Activated CD4-positive, alpha-beta memory T cell treated with anti-CD3 and anti-CD28 coated beads, Interleukin-2, amount 10 ng/mL, durations not matched to agents 7 days and 5 days (primary cell): ENCODE measurements around the gene NHEJ1. TPM values are rescaled to one million over a fixed set of nuclear protein-coding genes. Genes with fewer than 3 reads are reported as not detected.

Experiments
- CTCF ChIA-PET: fragments of 350-600 bp; sonication (Branson Sonifier 250); formaldehyde crosslinking; loops from one replicate; lab custom pipeline; 2021; ENCODE audit warnings: antibody characterized with exemption, inconsistent platforms; lab: Charles Lee
- POLR2A ChIA-PET: fragments of 350-600 bp; sonication (Branson Sonifier 250); formaldehyde crosslinking; loops from one replicate; lab custom pipeline; 2021; ENCODE audit warnings: antibody characterized with exemption; lab: Charles Lee
- DNase-seq: peaks from one replicate; pipeline ENCODE4 v3.0.0-alpha.2; 2020
- H3K27ac Mint-ChIP-seq: one replicate; pipeline ENCODE4 v1.8.0; 2021; ENCODE audit warnings: mild to moderate bottlenecking, mixed read lengths
- H3K27me3 Mint-ChIP-seq: one replicate; pipeline ENCODE4 v1.8.0; 2021; ENCODE audit warnings: mixed read lengths
- H3K36me3 Mint-ChIP-seq: one replicate; pipeline ENCODE4 v1.8.0; 2021; ENCODE audit warnings: low read depth, mixed read lengths
- H3K4me1 Mint-ChIP-seq: one replicate; pipeline ENCODE4 v1.8.0; 2021; ENCODE audit warnings: mixed read lengths
- H3K4me3 Mint-ChIP-seq: one replicate; pipeline ENCODE4 v1.8.0; 2021; ENCODE audit warnings: mild to moderate bottlenecking, mixed read lengths
- H3K9me3 Mint-ChIP-seq: one replicate; pipeline ENCODE4 v1.8.0; 2021; ENCODE audit warnings: mixed read lengths
- total RNA-seq, 2 experiments: library from RNA; stranded (reverse); gene quantifications; one replicate each; pipeline ENCODE4 v1.2.3, GENCODE V29; 2021

NHEJ1 gene
- total RNA-seq, 2 experiments from 2014 or later, result 12.0 to 12.2 TPM

DNA sequence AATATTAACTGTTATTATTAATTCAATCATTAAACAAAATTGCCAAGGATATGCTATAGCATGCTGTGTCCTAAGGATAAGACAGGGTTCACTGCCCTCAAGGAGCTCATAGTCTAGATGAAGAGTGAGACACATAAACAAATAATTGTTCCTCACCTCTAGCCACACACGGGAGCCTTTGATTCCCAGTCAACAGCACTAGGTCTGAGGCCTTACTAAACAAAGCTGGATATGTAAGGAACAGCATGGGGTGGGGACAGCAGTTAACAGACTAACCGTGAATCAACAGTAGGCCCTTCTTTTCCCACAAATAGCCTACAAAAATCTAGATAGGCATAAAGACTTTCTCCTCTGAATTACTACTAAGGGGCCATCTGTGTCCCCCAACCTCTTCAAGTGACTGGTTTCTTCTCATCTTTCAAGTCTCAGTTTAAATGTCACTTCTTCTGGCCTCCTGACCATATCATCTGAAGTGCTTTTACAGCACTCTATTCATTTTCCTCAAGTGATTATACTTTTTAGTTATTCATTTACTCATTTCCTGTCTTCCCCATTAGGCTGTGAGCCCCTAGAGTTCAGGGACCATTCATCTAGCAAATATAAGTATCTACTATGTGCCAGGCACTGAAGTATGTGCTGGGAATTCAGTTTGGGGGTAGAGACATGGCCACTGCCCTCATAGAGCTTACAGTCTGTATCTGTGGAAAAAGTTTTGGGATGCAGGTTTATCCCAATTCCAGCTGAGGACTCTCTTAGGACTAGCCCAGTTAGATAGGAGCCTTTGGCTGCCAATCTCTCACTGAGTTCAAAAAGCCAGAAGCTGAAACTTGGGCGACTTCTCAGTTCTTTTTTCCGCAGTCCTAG lies 69.9 kb downstream of the NHEJ1 start:
- Mint-ChIP-seq H3K36me3 (peaks cover 3% of the 10 kb centered on the region), H3K27ac (no peak overlapping the region), H3K4me3 (no peak overlapping the region), H3K27me3 (no peaks in the 10 kb centered on the region), H3K4me1 (no peaks in the 10 kb centered on the region), H3K9me3 (no peaks in the 10 kb centered on the region)
- no peak for DNase-seq
- ChIA-PET CTCF (interaction anchor here (0.8 to 4.5 kb wide), 3 partner anchors 13 to 61 kb away, joined by 3 to 21 read pairs (median 4); no protein-coding TSS in a partner anchor), POLR2A (no interaction called here)

DNA sequence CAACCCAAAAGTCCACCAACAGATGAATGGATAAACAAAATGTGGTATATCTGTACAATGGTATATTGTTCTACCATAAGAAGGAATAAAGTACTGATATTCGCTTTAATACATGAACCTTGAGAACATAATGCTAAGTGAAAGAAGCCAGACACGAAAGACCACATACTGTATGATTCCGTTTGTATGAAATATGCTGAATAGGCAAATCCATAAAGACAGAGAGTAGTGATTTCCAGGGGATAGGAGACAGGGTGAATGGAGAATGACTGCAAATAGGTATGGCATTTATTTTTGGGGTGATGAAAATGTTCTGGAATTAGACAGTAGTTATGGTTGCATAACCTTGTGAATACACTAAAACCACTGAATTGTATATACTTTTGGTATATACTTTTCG lies 71.3 kb downstream of the NHEJ1 start:
- ChIA-PET POLR2A (no interaction called here), CTCF (interaction anchor here (1.3 to 4.0 kb wide), 3 partner anchors 14 to 59 kb away, joined by 3 to 14 read pairs (median 7); no protein-coding TSS in a partner anchor)
- Mint-ChIP-seq H3K4me3 (no peak overlapping the region), H3K27ac (no peak overlapping the region), H3K36me3 (peaks cover 3% of the 10 kb centered on the region), H3K27me3 (no peaks in the 10 kb centered on the region), H3K9me3 (no peaks in the 10 kb centered on the region), H3K4me1 (peaks cover 7% of the 10 kb centered on the region)
- DNase-seq, result no peak

DNA sequence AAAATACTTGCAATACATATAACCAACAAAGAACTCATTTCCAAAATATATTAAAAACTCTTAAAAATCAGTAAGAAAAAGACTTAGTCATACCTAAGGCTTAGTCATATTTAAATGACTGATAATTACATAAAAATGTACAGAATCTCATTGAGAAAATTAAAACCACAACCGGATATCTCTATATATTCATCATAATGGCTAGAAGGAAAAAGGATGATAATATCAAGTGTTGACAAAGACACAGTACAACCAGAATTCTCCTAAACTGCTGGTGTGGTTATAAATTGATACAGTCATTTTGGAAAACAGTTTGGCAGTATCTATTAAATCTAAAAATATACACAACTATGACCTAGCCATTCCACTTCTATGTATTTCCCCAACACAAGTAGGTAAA lies 72.8 kb downstream of the NHEJ1 start:
- ChIA-PET CTCF (interaction anchor here (0.8 to 4.0 kb wide), 7 partner anchors 13 to 58 kb away, joined by 3 to 14 read pairs (median 4); no protein-coding TSS in a partner anchor), POLR2A (no interaction called here)
- Mint-ChIP-seq H3K27me3 (no peaks in the 10 kb centered on the region), H3K9me3 (no peaks in the 10 kb centered on the region), H3K4me3 (no peak overlapping the region), H3K4me1 (peaks cover 7% of the 10 kb centered on the region), H3K27ac (no peak overlapping the region), H3K36me3 (peaks cover 3% of the 10 kb centered on the region)
- DNase-seq, result no peak

DNA sequence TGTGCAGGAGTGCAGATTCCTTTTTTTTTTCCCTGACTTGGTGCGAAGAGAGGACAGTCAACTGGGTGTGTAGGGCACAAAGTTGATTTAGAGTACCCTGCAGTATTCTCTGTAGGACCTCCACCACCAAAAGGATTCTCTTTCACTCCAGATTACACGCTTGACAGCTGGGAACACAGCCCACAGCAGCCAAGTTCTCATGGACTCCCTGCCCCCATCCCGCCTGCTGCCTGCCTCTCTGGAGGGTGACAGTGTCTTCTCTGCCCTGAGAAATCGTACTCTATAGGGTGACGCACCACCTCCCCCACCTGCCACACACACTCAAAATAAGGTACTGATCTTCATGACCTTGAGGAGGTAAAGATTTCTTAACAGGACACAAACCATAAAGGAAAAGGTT lies 73.3 kb downstream of the NHEJ1 start:
- no peak overlapping the region for H3K4me3 Mint-ChIP-seq
- no peak for DNase-seq
- peaks cover 7% of the 10 kb centered on the region for H3K4me1 Mint-ChIP-seq
- CTCF ChIA-PET, result interaction anchor here (0.9 to 4.0 kb wide), 6 partner anchors 12 to 32 kb away, joined by 3 to 14 read pairs (median 4); no protein-coding TSS in a partner anchor
- no peaks in the 10 kb centered on the region for H3K27me3 Mint-ChIP-seq
- peaks cover 3% of the 10 kb centered on the region for H3K36me3 Mint-ChIP-seq
- POLR2A ChIA-PET, result no interaction called here
- no peak overlapping the region for H3K27ac Mint-ChIP-seq
- H3K9me3 Mint-ChIP-seq, result no peaks in the 10 kb centered on the region

DNA sequence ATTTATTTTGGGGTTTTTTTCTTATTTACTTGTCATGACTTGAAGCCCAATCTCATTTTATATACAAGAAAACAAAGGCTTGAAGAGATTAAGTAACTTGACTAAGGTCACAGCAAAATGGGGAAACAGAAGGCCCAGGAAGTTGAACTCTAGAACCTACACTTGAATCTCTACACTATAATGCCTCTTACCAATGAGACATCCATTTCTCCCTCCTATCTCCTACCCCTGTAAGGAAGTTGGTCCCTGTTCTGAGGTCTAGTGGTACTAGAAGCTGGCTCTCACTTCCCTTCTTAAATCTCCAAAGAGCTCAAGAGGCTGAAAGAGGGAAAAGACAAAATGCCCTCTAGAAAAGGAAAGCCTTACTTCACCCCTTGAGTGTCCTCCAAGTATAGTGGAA lies 74.4 kb downstream of the NHEJ1 start:
- DNase-seq, result no peak
- H3K27me3 Mint-ChIP-seq, result no peaks in the 10 kb centered on the region
- peaks cover 3% of the 10 kb centered on the region for H3K36me3 Mint-ChIP-seq
- peaks cover 7% of the 10 kb centered on the region for H3K4me1 Mint-ChIP-seq
- POLR2A ChIA-PET, result no interaction called here
- no peak overlapping the region for H3K27ac Mint-ChIP-seq
- H3K4me3 Mint-ChIP-seq, result no peak overlapping the region
- H3K9me3 Mint-ChIP-seq, result no peaks in the 10 kb centered on the region
- CTCF ChIA-PET, result interaction anchor here (0.6 to 4.0 kb wide), 3 partner anchors 14 to 146 kb away, joined by 3 to 14 read pairs (median 3); no protein-coding TSS in a partner anchor

DNA sequence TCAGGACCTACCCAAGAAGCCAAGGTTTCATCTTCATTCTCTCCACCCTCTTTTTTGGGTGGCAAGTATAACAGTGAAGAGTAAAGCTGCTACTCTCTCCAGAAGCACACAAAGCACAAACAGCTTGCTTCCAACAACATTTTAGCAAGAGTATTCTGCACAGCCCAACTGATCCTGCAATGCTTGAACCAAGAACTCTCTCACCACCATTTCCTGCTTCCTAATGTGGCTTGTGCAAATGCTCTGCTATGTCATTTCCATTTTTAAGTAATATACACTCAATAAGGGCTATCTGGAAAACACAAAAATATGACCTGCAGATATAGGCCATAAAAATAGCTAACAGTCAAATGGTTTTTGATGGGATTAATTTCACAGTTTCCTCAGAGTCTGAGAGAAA lies 75.8 kb downstream of the NHEJ1 start:
- H3K9me3 Mint-ChIP-seq, result no peaks in the 10 kb centered on the region
- H3K4me3 Mint-ChIP-seq, result no peak overlapping the region
- H3K36me3 Mint-ChIP-seq, result peaks cover 3% of the 10 kb centered on the region
- ChIA-PET POLR2A (no interaction called here), CTCF (interaction anchor here (0.6 to 1.6 kb wide), 8 partner anchors 10 to 194 kb away, joined by 3 to 7 read pairs (median 4); no protein-coding TSS in a partner anchor)
- no peak for DNase-seq
- H3K27ac Mint-ChIP-seq, result no peak overlapping the region
- H3K4me1 Mint-ChIP-seq, result peaks cover 7% of the 10 kb centered on the region
- H3K27me3 Mint-ChIP-seq, result no peaks in the 10 kb centered on the region

DNA sequence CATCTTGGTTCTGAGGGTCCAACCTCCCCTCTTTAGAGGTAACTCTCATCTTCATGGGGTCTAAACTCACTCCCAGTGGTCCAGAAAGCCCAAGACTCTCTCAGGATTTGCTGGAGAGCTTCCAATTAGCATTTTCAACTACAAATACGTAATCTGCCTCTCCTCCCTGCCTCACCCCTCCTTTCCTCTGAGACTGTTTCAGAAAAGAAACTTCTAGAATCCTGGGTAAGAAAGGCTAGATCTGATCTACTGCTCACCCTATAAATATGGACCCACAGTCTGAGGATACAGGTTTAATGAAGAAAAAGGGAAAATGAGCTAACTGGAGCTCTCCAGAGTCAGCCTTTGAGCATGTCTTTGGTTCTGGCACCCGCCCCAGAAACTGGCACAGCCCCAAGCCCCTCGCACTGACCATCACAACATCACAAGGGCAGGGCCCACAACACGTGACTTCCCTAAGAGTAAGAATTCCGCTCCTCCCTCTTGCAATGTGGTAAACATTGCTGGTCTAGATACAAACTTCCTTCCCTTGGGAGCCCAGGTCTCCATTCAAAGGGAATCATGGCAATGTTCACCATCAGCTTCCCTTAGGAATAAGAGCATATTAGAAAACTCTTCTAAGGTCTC lies 78.2 kb downstream of the NHEJ1 start:
- ChIA-PET CTCF (interaction anchor here (1.0 to 1.3 kb wide), 3 partner anchors 21 to 72 kb away, joined by 3 read pairs; no protein-coding TSS in a partner anchor), POLR2A (no interaction called here)
- Mint-ChIP-seq H3K9me3 (no peaks in the 10 kb centered on the region), H3K27ac (no peak overlapping the region), H3K36me3 (no peaks in the 10 kb centered on the region), H3K27me3 (no peaks in the 10 kb centered on the region), H3K4me3 (no peak overlapping the region), H3K4me1 (peaks cover 7% of the 10 kb centered on the region)
- no peak for DNase-seq

DNA sequence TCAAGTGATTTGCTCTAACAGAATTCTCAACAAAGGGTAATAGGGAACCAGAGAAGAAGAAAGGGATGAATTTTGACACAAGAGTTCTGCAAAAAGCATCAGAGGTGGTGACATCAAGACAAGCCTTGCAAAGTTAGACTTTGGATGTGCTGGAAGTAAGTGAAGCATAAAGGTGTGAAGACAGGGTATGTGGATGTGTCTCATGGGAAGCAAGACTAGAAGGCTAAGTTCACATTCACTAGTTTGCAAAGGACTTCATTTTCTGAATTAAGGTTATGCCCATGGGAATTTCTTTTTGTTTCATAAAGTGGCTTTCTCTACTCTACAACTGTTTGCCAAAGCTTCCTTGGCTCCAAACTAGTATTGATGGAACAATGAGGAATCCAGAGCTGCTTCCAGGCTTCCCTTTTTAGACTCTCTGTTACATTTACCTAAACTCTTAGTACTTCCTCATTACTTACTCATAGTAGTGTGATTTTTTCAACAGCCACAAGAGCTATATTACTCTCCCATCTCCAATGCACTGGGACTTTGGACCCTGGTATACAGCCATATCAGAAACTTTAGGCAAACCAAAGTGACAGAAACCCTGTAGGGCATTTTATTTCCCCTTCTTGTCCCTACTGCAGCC lies 78.8 kb downstream of the NHEJ1 start:
- CTCF ChIA-PET, result interaction anchor here (1.0 to 2.3 kb wide), 3 partner anchors 22 to 73 kb away, joined by 3 to 7 read pairs (median 3); no protein-coding TSS in a partner anchor
- Mint-ChIP-seq H3K9me3 (no peaks in the 10 kb centered on the region), H3K4me3 (no peak overlapping the region), H3K4me1 (peaks cover 7% of the 10 kb centered on the region), H3K36me3 (no peaks in the 10 kb centered on the region), H3K27me3 (no peaks in the 10 kb centered on the region), H3K27ac (no peak overlapping the region)
- POLR2A ChIA-PET, result no interaction called here
- no peak for DNase-seq

DNA sequence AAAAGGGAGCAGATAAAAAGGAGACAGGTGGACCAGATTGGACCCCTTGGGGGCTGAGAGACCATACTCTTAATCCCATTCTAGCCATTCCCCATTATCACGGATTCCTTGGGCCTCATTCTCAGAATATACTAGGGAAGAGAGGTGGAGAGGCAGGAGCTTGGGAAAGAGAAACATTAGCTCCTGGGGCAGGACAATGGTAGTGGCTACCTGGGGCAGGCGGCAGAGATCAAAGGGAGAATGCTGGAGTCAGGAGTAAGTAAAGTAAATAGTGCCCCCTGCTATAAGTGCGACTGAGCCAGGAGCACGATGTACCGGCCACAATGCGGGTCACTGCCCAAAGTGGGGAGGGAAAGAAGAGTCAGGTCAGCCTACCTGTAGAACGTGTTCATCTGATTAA lies 79.5 kb downstream of the NHEJ1 start:
- H3K36me3 Mint-ChIP-seq, result no peaks in the 10 kb centered on the region
- DNase-seq, result no peak
- no peak overlapping the region for H3K4me3 Mint-ChIP-seq
- peaks cover 7% of the 10 kb centered on the region for H3K4me1 Mint-ChIP-seq
- ChIA-PET CTCF (interaction anchor here (1.0 to 2.3 kb wide), 5 partner anchors 9 to 49 kb away, joined by 3 to 8 read pairs (median 6); no protein-coding TSS in a partner anchor), POLR2A (interaction anchor here (0.9 kb wide), 1 partner anchor 22 kb away, joined by 4 read pairs; no protein-coding TSS in a partner anchor)
- H3K27me3 Mint-ChIP-seq, result no peaks in the 10 kb centered on the region
- H3K9me3 Mint-ChIP-seq, result no peaks in the 10 kb centered on the region
- no peak overlapping the region for H3K27ac Mint-ChIP-seq

DNA sequence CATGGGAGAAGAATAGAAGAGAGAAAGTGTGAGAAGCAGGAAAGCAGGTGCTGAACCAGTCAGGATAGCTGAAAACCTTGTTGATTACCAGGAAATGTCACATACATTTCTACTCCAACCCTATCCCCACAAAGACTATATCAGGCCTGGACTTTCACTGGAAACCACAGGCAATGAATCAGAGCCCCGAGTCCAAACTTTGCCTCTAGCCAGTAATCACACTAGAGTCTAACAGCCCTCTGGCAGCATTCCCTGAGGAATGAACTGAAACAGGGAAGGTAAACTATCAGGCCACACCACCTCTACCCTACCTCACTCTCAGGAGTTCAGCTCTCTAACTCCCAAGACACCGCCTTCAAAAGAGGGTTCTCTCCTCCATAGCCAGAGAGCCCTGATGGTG lies 81.2 kb downstream of the NHEJ1 start:
- no peak overlapping the region for H3K4me3 Mint-ChIP-seq
- H3K36me3 Mint-ChIP-seq, result no peaks in the 10 kb centered on the region
- ChIA-PET CTCF (interaction anchor here (1.4 to 2.3 kb wide), 4 partner anchors 9 to 50 kb away, joined by 5 to 8 read pairs (median 6); no protein-coding TSS in a partner anchor), POLR2A (no interaction called here)
- no peaks in the 10 kb centered on the region for H3K27me3 Mint-ChIP-seq
- no peaks in the 10 kb centered on the region for H3K9me3 Mint-ChIP-seq
- DNase-seq, result no peak
- no peaks in the 10 kb centered on the region for H3K4me1 Mint-ChIP-seq
- H3K27ac Mint-ChIP-seq, result no peak overlapping the region

DNA sequence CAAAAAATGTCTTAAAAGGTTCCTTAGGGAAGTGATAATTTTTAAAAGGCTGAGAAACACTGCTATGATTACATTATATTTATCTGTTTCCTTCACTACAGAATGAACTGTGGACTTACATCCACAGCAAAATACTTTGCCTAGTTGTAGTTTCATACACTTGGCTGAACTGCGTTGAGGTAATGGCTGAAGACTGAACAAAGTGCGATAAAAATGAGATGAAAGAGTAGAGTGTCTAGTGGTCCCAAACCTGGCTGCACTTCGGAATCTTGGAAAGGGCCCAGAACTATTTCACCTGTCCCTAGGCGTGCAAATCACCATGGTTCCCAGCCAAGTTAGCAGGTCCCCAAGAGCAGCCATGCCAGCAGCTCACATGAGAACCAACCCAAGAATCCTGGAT lies 81.7 kb downstream of the NHEJ1 start:
- Mint-ChIP-seq H3K4me3 (no peak overlapping the region), H3K27ac (no peak overlapping the region), H3K4me1 (no peaks in the 10 kb centered on the region), H3K9me3 (no peaks in the 10 kb centered on the region), H3K27me3 (no peaks in the 10 kb centered on the region), H3K36me3 (no peaks in the 10 kb centered on the region)
- ChIA-PET POLR2A (no interaction called here), CTCF (interaction anchor here (2.0 kb wide), 2 partner anchors 25 to 49 kb away, joined by 5 to 8 read pairs; no protein-coding TSS in a partner anchor)
- no peak for DNase-seq

DNA sequence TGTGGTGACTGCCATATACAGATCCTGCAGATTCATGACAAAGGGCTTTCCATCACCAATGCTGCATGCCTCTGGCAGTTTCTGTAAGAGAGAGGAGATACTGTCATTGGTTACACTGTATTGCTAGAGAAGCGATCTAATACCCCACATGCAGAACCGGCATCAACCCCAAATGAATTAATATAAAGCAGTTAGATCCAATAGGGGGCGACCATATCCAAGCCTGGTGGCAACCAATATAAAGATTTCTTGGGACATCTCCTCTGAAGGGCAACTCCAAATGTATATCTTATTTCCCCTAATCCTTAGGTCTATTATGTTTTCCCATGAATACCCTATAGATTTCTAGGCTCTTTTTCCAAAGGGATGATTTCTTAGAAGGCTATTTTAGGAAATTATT lies 82.5 kb downstream of the NHEJ1 start:
- Mint-ChIP-seq H3K36me3 (no peaks in the 10 kb centered on the region), H3K27me3 (no peaks in the 10 kb centered on the region), H3K9me3 (no peaks in the 10 kb centered on the region), H3K27ac (no peak overlapping the region), H3K4me3 (no peak overlapping the region), H3K4me1 (no peaks in the 10 kb centered on the region)
- DNase-seq, result no peak
- ChIA-PET POLR2A (no interaction called here), CTCF (no interaction called here)
